Duodenal mucosa (tissue), 2 donors: Measurements from ENCODE around the gene MSANTD3.

Experiments used
- H3K27ac ChIP-seq: one replicate; pipeline ENCODE4 v1.7.0; 2013; ENCODE audit warnings: low read depth, low read length
- H3K27me3 ChIP-seq, 2 donors: one replicate each; pipeline ENCODE4 v1.7.0; 2013; ENCODE audit warnings: low read length in 2 of 2, control low read depth in 1 of 2; ENCODE audit not compliant: insufficient read depth in 2 of 2, control insufficient read depth in 1 of 2
- H3K36me3 ChIP-seq, 2 donors: one replicate each; pipeline ENCODE4 v1.7.0; 2013; ENCODE audit warnings: low read length in 2 of 2, control low read depth in 1 of 2; ENCODE audit not compliant: insufficient read depth in 2 of 2, control insufficient read depth in 1 of 2
- H3K4me1 ChIP-seq, 2 donors: one replicate each; pipeline ENCODE4 v1.7.0; 2013; ENCODE audit warnings: low read length in 2 of 2, control low read depth in 1 of 2; ENCODE audit not compliant: insufficient read depth in 2 of 2, control insufficient read depth in 1 of 2
- H3K4me3 ChIP-seq, 2 donors: one replicate each; pipeline ENCODE4 v1.7.0; 2013; ENCODE audit warnings: low read length in 2 of 2, low read depth in 1 of 2
- H3K9ac ChIP-seq, 2 donors: one replicate each; pipeline ENCODE4 v1.7.0; 2013; ENCODE audit warnings: low read length in 2 of 2, low read depth in 1 of 2
- H3K9me3 ChIP-seq, 2 donors: one replicate each; pipeline ENCODE4 v1.7.0; 2013; ENCODE audit warnings: low read length in 2 of 2, control low read depth in 1 of 2; ENCODE audit not compliant: control insufficient read depth in 1 of 2

MSANTD3 gene

GRCh38 chr9:100441911-100442361 lies 15.0 kb downstream of the MSANTD3 start:
- H3K27me3 ChIP-seq: no peaks in the 10 kb centered on the region
- H3K4me1 ChIP-seq: no peaks in the 10 kb centered on the region
- no peak overlapping the region for H3K9ac ChIP-seq
- H3K27ac ChIP-seq: no peak overlapping the region
- H3K4me3 ChIP-seq: no peak overlapping the region
- no peaks in the 10 kb centered on the region for H3K36me3 ChIP-seq
- no peaks in the 10 kb centered on the region for H3K9me3 ChIP-seq

GRCh38 chr9:100443781-100444768 lies 17.1 kb downstream of the MSANTD3 start:
- Histone ChIP-seq H3K4me1 (no peaks in the 10 kb centered on the region), H3K9ac (no peak overlapping the region), H3K36me3 (no peaks in the 10 kb centered on the region), H3K4me3 (no peak overlapping the region), H3K9me3 (no peaks in the 10 kb centered on the region), H3K27ac (no peak overlapping the region), H3K27me3 (no peaks in the 10 kb centered on the region)

- H3K36me3 ChIP-seq: no peaks in the 10 kb centered on the region
- H3K4me1 ChIP-seq: no peaks in the 10 kb centered on the region
- H3K4me3 ChIP-seq: no peak overlapping the region
- no peaks in the 10 kb centered on the region for H3K9me3 ChIP-seq
- H3K27ac ChIP-seq: no peak overlapping the region
- no peak overlapping the region for H3K9ac ChIP-seq
- H3K27me3 ChIP-seq: no peaks in the 10 kb centered on the region
Measured at GRCh38 chr9:100445161-100445902, 18.4 kb downstream of the MSANTD3 start.

- Histone ChIP-seq H3K27ac (no peak overlapping the region), H3K9me3 (no peaks in the 10 kb centered on the region), H3K9ac (no peak overlapping the region), H3K4me1 (no peaks in the 10 kb centered on the region), H3K4me3 (no peak overlapping the region), H3K36me3 (peaks cover 0 to 2% of the 10 kb centered on the region in 2 donors), H3K27me3 (no peaks in the 10 kb centered on the region)
Measured at GRCh38 chr9:100445903-100446549, 19.1 kb downstream of the MSANTD3 start.

GRCh38 chr9:100447041-100447440 lies 20.1 kb downstream of the MSANTD3 start:
- Histone ChIP-seq H3K27ac (no peak overlapping the region), H3K4me1 (no peaks in the 10 kb centered on the region), H3K4me3 (no peak overlapping the region), H3K36me3 (peaks cover 0 to 2% of the 10 kb centered on the region in 2 donors), H3K27me3 (no peaks in the 10 kb centered on the region), H3K9me3 (no peaks in the 10 kb centered on the region), H3K9ac (no peak overlapping the region)

GRCh38 chr9:100448266-100448665 lies 21.3 kb downstream of the MSANTD3 start:
- Histone ChIP-seq H3K27ac (no peak overlapping the region), H3K9me3 (no peaks in the 10 kb centered on the region), H3K4me3 (no peak overlapping the region), H3K4me1 (no peaks in the 10 kb centered on the region), H3K27me3 (no peaks in the 10 kb centered on the region), H3K36me3 (peaks cover 2 to 3% of the 10 kb centered on the region in 2 donors), H3K9ac (no peak overlapping the region)

- Histone ChIP-seq H3K4me1 (no peaks in the 10 kb centered on the region), H3K9me3 (no peaks in the 10 kb centered on the region), H3K9ac (no peak overlapping the region), H3K4me3 (no peak overlapping the region), H3K27me3 (no peaks in the 10 kb centered on the region), H3K27ac (no peak overlapping the region), H3K36me3 (peaks cover 2 to 3% of the 10 kb centered on the region in 2 donors)
Measured at GRCh38 chr9:100449420-100449819, 22.5 kb downstream of the MSANTD3 start.

GRCh38 chr9:100452894-100453293 lies 26.0 kb downstream of the MSANTD3 start:
- no peak overlapping the region for H3K4me3 ChIP-seq
- no peak overlapping the region for H3K27ac ChIP-seq
- H3K9me3 ChIP-seq: no peaks in the 10 kb centered on the region
- H3K4me1 ChIP-seq: no peaks in the 10 kb centered on the region
- H3K9ac ChIP-seq: no peak overlapping the region
- H3K36me3 ChIP-seq: peaks cover 2 to 3% of the 10 kb centered on the region in 2 donors
- no peaks in the 10 kb centered on the region for H3K27me3 ChIP-seq

GRCh38 chr9:100455470-100455869 lies 28.5 kb downstream of the MSANTD3 start:
- no peak overlapping the region for H3K9ac ChIP-seq

More at GRCh38 chr9:100455470-100455869, 28.5 kb downstream of the MSANTD3 start:
- H3K9me3 ChIP-seq: no peaks in the 10 kb centered on the region
- peaks cover 2 to 3% of the 10 kb centered on the region in 2 donors for H3K36me3 ChIP-seq
- H3K27me3 ChIP-seq: no peaks in the 10 kb centered on the region
- H3K4me1 ChIP-seq: no peaks in the 10 kb centered on the region
- H3K4me3 ChIP-seq: no peak overlapping the region
- no peak overlapping the region for H3K27ac ChIP-seq
